Measurements from ENCODE around the gene NEUROG1. TPM values are rescaled to one million over a fixed set of nuclear protein-coding genes. Genes with fewer than 3 reads are reported as not detected.

NEUROG1 gene
- polyA plus RNA-seq, 1 donor: not detected

DNA sequence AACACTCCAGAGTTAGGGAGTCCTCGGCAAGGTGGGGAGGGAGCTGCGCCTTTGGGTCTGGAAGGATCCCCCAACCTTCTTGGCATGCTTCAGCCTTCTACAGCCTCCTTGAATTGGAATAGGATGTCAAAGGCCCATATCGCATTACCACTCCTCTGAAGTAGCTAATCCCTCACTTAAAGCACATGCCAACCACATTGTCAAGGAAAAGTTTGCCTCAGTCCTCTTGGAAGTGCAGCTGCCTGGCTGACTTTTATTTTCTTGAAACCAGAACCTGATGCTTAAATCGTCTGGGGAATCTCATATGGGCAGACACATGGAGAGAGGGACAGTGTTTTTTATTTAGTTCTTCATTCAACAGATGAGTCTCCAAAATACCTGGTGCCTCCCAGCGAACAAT lies 28.6 kb upstream of the NEUROG1 start:
- DNase-seq (ENCODE audit: low read depth): no peak

- no peak for DNase-seq (ENCODE audit: low read depth)
These were observed 25.5 kb upstream of the NEUROG1 start for GRCh38 chr5:135561266-135561665.

- DNase-seq (ENCODE audit: low read depth): peak; percentile 64
These were observed 25.1 kb upstream of the NEUROG1 start for GRCh38 chr5:135560858-135561257.

GRCh38 chr5:135559354-135559753 lies 23.6 kb upstream of the NEUROG1 start:
- no peak for DNase-seq (ENCODE audit: low read depth)

DNA sequence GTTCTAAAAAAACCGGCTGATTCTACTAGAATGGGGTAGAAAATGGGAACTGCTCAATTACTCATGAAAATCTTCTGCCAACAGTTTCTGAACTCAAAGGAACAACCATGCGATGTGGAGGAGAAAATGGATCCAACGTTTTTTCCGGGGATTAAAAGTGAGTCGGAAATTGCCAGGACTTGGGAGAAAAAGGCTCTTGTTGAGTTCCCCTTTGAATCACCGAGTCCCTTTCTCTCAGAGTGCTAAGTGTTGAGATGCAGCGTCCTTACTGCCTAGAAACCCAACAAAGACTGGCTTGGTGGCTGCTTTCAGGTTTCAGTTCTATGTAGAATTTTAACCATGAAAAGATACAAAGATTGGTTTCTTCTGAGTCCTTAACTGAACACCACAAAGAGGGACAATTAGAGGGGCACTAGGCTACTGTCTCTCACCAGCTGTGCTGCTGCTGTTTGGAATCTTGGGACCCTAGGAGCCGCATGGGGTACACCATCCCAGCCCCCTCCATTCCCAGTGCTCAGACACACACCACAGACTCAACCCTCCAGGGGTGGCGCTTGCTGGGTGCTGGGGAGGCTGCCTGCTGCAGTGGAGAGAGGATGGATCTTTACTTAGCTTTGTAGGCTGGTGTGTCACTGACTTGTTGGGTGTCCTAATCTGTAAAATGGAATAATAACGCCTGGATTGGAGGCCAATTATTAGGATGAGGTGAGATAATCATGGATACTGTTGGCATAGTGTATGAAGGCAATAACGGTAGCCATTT lies 21.5 kb upstream of the NEUROG1 start:
- DNase-seq (ENCODE audit: low read depth): no peak

GRCh38 chr5:135556620-135557019 lies 20.9 kb upstream of the NEUROG1 start:
- no peak for DNase-seq (ENCODE audit: low read depth)

GRCh38 chr5:135555530-135555929 lies 19.8 kb upstream of the NEUROG1 start:
- DNase-seq (ENCODE audit: low read depth): no peak

DNA sequence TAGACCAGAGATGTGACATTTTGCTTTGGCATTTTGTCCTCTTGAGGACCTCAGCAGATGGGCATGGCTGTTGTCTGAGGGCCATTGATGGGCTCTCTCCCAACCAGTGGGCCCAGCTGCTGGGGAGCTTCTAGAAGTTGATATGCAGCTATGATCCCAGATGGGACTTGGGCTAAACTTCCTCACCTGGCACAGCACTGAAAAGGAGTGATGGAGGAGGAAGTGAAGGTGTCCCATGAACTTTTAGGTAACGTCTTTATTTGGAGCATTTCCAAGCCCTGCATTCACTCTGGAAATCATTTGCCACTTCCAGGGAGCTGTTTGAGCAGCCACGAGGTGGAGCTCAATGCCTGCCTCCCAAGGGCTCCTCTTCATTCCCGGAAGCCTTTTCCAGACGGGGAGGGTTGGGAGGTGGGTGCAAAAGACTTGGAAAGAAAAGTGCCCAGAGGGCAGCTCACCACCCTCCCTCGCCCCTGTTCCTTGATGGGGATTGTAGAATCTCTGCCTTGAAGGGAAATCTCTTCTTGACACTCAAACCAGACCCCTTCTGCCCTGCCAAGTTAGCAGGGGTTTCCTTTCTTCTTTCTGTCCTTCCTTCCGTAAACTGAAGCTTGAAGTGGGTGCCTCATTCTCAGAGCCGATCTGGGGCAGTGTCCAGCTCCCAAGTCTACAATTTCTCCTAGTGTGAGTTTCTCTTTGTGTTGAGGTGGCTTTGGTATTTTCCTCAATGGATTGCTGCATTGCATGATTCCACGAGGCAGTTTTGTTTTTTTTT lies 18.1 kb upstream of the NEUROG1 start:
- DNase-seq (ENCODE audit: low read depth): no peak

GRCh38 chr5:135551593-135552447 lies 16.1 kb upstream of the NEUROG1 start:
- DNase-seq (ENCODE audit: low read depth): peak; percentile 45

- DNase-seq (ENCODE audit: low read depth): no peak
These were observed 13.6 kb upstream of the NEUROG1 start for GRCh38 chr5:135549413-135549812.

DNA sequence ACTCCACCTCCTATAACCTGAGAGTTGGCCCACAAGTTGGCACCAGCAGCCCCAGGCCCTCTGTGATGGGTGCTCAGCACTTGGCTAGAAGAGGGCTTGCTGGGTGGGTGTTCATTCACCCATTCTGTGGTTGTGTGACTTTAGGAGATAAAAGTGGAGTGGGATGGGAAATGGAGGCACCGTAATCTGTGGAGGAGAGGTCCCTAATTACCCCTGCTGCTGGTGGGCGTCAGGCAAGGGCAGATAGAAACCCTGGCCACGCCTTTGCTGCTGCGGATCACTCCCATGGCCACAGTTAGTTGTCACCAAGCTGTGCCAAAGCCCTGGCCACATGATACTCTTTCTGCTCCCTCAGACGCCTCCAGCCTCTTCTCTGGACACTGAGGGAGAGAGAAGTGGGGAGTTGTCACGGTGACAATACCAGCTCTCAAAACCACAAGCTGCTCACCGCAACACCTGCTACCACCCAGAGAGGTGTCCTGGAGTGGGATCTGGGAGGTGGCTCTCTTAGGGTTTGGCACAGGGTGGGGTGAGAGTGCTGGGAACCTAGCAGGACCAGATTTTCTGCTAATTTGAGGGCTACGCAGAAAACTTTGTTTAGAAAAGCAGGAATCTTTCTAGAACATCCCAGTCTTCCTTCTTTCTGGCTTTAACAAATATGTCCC lies 12.0 kb upstream of the NEUROG1 start:
- DNase-seq (ENCODE audit: low read depth): no peak

GRCh38 chr5:135546912-135547311 lies 11.1 kb upstream of the NEUROG1 start:
- no peak for DNase-seq (ENCODE audit: low read depth)

- DNase-seq (ENCODE audit: low read depth): no peak
These were observed 10.3 kb upstream of the NEUROG1 start for GRCh38 chr5:135546101-135546500.

- DNase-seq (ENCODE audit: low read depth): no peak
These were observed 9.3 kb upstream of the NEUROG1 start for GRCh38 chr5:135545099-135545498.

- no peak for DNase-seq (ENCODE audit: low read depth)
These were observed 7.9 kb upstream of the NEUROG1 start for GRCh38 chr5:135543485-135544304.

DNA sequence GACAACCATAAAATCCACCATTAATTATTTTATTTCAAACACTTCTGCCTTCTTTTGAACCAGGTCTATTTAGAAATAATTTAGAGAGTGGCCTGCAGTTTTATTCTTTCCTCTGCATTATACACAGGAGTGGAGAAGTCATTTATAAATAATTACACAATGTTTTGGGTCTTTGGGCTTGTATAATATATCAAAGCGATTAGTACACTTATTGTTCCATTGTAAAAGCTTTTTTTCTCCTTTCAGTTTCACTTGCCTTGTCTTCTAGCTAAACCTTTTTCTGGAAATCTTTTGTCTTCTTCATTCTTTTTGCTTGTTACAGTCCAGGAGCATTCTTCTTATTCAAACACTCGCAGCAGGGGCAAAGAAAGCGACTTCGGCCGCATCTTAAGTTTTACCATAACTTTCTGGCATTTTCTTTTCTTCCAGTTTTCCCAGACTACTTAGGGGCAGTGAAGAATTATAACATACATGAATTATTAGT lies 7.3 kb upstream of the NEUROG1 start:
- no peak for DNase-seq (ENCODE audit: low read depth)

DNA sequence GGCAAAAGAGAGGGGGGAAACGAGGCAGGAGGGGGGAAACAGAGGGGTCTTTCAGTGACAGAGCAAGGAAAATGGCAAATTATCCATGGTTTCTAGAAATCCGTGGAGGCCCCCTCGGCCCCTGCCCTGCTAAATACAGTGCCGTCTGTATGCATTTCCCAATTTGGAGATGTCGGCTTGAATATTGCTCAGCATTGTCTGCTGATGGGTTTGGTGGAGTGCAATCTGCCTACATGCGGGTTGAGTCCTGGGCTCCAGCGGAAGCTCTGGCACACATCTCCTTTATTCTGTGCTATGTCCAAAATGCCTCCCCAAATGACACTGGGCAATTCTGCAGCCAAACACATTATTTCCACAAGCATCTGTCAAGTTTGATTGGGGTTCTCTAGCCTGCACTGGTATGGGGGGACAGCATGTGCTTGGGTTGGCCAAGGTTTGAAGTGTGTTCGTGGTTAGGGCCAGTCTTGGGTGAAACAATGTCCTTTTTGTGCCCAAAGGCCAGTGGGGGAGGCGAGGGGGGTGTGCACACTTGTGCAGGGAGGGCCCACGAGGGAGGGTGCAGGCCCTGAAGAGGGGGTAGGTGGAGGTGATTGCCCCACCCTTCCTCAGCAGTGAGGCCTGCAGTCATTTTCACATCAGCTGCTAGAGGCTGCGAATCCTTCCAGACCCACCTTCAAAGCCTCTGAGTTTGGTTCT lies 6.2 kb upstream of the NEUROG1 start:
- no peak for DNase-seq (ENCODE audit: low read depth)

- DNase-seq (ENCODE audit: low read depth): no peak
These were observed 3.8 kb upstream of the NEUROG1 start for GRCh38 chr5:135539430-135540005.

GRCh38 chr5:135538261-135538660 lies 2.5 kb upstream of the NEUROG1 start:
- no peak for DNase-seq (ENCODE audit: low read depth)

DNA sequence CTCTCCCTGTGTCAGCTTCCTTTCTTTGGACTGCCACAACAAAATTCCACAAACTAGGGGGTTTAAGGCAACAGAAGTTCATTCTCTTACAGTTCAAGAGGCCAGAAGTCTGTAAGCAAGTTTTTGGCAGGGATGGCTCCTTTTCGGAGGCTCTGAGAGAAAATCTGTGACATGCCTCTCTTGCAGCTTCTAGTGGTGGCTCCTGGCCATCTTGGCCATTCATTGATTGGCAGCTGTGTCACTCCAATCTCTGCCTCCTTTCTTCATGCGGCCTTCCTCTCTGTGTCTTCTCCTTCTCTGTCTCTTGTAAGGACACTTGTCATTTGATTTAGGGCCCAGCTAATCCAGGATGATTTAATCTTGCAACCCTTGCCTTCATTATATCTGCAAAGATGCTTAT lies 2.0 kb upstream of the NEUROG1 start:
- no peak for DNase-seq (ENCODE audit: low read depth)
